Breast epithelium (tissue), 3 donors: Measurements from ENCODE around the gene SEL1L3.

Experiments
- POLR2A ChIP-seq: fragments of 450-650 bp; IDR thresholded peaks from one replicate; pipeline ENCODE4 v1.6.1; 2016; ENCODE audit warnings: antibody characterized with exemption, mild to moderate bottlenecking, moderate library complexity
- POLR2AphosphoS5 ChIP-seq, 3 donors: sonication (generic); formaldehyde crosslinking; IDR thresholded peaks; one replicate each; pipeline ENCODE4 v1.6.1; 2017; ENCODE audit warnings: antibody characterized with exemption in 3 of 3
- TF ChIP-seq, protein P1 (sequence below), 3 donors: fragments of 450-650 bp; IDR thresholded peaks; one replicate each; pipeline ENCODE4 v1.5.1; 2016 to 2017; ENCODE audit warnings: antibody characterized with exemption in 3 of 3, mild to moderate bottlenecking in 3 of 3, moderate library complexity in 3 of 3

DNA sequence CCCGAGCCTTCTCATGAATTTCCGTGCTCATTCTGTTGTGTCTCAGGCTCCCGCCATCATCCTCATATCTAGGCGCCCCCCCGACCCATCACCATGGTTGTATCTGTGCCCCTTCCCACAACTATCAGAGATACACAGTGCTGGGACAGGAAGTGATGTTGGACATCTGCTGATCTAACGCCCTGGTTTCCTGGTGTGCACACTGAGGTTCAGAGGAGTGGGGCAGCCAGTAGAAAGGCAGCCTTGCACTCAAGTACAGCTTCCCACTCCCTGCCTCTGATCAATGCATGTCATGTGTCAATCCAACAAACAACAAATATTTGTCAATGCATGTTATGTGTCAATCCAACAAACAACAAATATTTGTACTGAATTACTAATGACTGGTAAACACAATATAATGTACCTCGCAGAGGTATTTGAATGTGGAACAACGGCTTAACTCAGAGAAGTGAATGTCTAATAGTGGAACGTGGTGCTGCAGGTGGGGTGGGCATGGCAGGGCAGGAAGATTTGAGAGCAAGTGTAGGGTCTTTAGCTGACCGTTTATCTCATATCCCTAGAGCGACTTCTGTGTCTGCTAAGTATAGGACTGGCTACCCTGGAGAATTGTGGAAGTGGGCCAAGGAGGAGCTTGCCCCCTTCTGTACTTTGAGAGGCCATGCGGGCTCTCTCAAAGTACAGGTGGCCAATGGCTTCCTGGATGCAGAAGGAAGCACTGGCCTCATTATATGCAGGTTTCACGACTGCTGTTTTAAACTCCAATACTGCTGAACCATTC lies 10.3 kb upstream of the SEL1L3 start:
- TF ChIP-seq, protein P1, sequence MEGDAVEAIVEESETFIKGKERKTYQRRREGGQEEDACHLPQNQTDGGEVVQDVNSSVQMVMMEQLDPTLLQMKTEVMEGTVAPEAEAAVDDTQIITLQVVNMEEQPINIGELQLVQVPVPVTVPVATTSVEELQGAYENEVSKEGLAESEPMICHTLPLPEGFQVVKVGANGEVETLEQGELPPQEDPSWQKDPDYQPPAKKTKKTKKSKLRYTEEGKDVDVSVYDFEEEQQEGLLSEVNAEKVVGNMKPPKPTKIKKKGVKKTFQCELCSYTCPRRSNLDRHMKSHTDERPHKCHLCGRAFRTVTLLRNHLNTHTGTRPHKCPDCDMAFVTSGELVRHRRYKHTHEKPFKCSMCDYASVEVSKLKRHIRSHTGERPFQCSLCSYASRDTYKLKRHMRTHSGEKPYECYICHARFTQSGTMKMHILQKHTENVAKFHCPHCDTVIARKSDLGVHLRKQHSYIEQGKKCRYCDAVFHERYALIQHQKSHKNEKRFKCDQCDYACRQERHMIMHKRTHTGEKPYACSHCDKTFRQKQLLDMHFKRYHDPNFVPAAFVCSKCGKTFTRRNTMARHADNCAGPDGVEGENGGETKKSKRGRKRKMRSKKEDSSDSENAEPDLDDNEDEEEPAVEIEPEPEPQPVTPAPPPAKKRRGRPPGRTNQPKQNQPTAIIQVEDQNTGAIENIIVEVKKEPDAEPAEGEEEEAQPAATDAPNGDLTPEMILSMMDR (IDR thresholded peaks at IDR 0.05) = no peak
- TF ChIP-seq POLR2A = no peak
- TF ChIP-seq POLR2AphosphoS5 (IDR thresholded peaks at IDR 0.05) = no peak
